ENCODE data around the gene CUTA. TPM values are rescaled to one million over a fixed set of nuclear protein-coding genes. Genes with fewer than 3 reads are reported as not detected.
A peak's percentile ranks its signal among the peaks of the same experiment; 100 is the strongest.
"Not testable (repeated sequence)": the region's sequence is repeated elsewhere in the genome, so short reads cannot be mapped to it uniquely, and the experiment has no call there.

The CUTA gene
- total RNA-seq, 1 donor, result 155 TPM

GRCh38 chr6:33377171-33377570 is 40.7 kb downstream of the CUTA start:
- no peak for TF ChIP-seq CTCF (IDR thresholded peaks at IDR 0.05; ENCODE audit: insufficient read depth, low read depth, low read length)
- H3K4me3 ChIP-seq (ENCODE audit: low read depth, low read length), result no peak overlapping the region
- DNase-seq (ENCODE audit: low read depth), result no peak

GRCh38 chr6:33375143-33375671 is 42.7 kb downstream of the CUTA start:
- DNase-seq (ENCODE audit: low read depth), result peak; percentile 93
- TF ChIP-seq CTCF (IDR thresholded peaks at IDR 0.05; ENCODE audit: insufficient read depth, low read depth, low read length), result no peak
- peak overlapping the region; percentile 9 for H3K4me3 ChIP-seq (ENCODE audit: low read depth, low read length)

GRCh38 chr6:33373960-33374910 is 43.7 kb downstream of the CUTA start:
- H3K4me3 ChIP-seq (ENCODE audit: low read depth, low read length), result no peak overlapping the region
- no peak for TF ChIP-seq CTCF (IDR thresholded peaks at IDR 0.05; ENCODE audit: insufficient read depth, low read depth, low read length)
- peak; percentile 28 for DNase-seq (ENCODE audit: low read depth)

- H3K4me3 ChIP-seq (ENCODE audit: low read depth, low read length), result no peak overlapping the region
- no peak for DNase-seq (ENCODE audit: low read depth)
- TF ChIP-seq CTCF (IDR thresholded peaks at IDR 0.05; ENCODE audit: insufficient read depth, low read depth, low read length), result no peak
Observed at GRCh38 chr6:33372526-33373123, 45.3 kb downstream of the CUTA start.

GRCh38 chr6:33371901-33372300 is 46.0 kb downstream of the CUTA start:
- not testable (repeated sequence) for DNase-seq (ENCODE audit: low read depth); H3K4me3 ChIP-seq (ENCODE audit: low read depth, low read length)

- not testable (repeated sequence) for DNase-seq (ENCODE audit: low read depth); H3K4me3 ChIP-seq (ENCODE audit: low read depth, low read length)
Observed at GRCh38 chr6:33367715-33368025, 50.2 kb downstream of the CUTA start.

- no peak for TF ChIP-seq CTCF (IDR thresholded peaks at IDR 0.05; ENCODE audit: insufficient read depth, low read depth, low read length)
- DNase-seq (ENCODE audit: low read depth), result no peak
- H3K4me3 ChIP-seq (ENCODE audit: low read depth, low read length), result no peak overlapping the region
Observed at GRCh38 chr6:33367009-33367714, 50.7 kb downstream of the CUTA start.

Small RNA genes lying within 50 kb of the gene (small RNA-seq; reads per million reads assigned to genes)
- gene RPL35AP4 (not detected), gene ZBTB9 (not detected)

Other genes starting within 250 kb of the CUTA start
- under 0.01 and 0.32 TPM in 2 replicates for gene COL11A2, start 225.6 kb downstream of the CUTA start, total RNA-seq
- 16.8 and 22.5 TPM in 2 replicates for gene RXRB, start 217.4 kb downstream of the CUTA start, total RNA-seq
- gene SLC39A7, start 217.2 kb downstream of the CUTA start, total RNA-seq, result 142 and 143 TPM in 2 replicates
- 4.2 and 4.7 TPM in 2 replicates for gene HSD17B8, start 213.5 kb downstream of the CUTA start, total RNA-seq
- 27.2 and 43.8 TPM in 2 replicates for gene RING1, start 209.6 kb downstream of the CUTA start, total RNA-seq
- 35.4 and 38.9 TPM in 2 replicates for gene VPS52, start 146.2 kb downstream of the CUTA start, total RNA-seq
- 1,877 and 2,083 TPM in 2 replicates for gene RPS18, start 146.0 kb downstream of the CUTA start, total RNA-seq
- gene B3GALT4, start 141.0 kb downstream of the CUTA start, total RNA-seq, result 2.6 and 5.5 TPM in 2 replicates
- gene WDR46, start 128.9 kb downstream of the CUTA start, total RNA-seq, result 99.7 and 108 TPM in 2 replicates
- 26.4 and 34.5 TPM in 2 replicates for gene PFDN6, start 128.5 kb downstream of the CUTA start, total RNA-seq
- gene RGL2, start 119.2 kb downstream of the CUTA start, total RNA-seq, result 13.0 and 23.2 TPM in 2 replicates
- 125 and 132 TPM in 2 replicates for gene TAPBP, start 104.0 kb downstream of the CUTA start, total RNA-seq
- 14.8 and 16.0 TPM in 2 replicates for gene ZBTB22, start 100.4 kb downstream of the CUTA start, total RNA-seq
- gene DAXX, start 95.1 kb downstream of the CUTA start, total RNA-seq, result 39.6 and 58.7 TPM in 2 replicates
- 20.0 and 34.5 TPM in 2 replicates for gene KIFC1, start 26.3 kb downstream of the CUTA start, total RNA-seq
- gene PHF1, start 7.1 kb downstream of the CUTA start, total RNA-seq, result 21.6 and 30.2 TPM in 2 replicates
- gene SYNGAP1, start 2.0 kb upstream of the CUTA start, total RNA-seq, result 6.4 and 7.8 TPM in 2 replicates
- 4.7 and 5.2 TPM in 2 replicates for gene ZBTB9, start 36.5 kb upstream of the CUTA start, total RNA-seq
- gene BAK1, start 162.2 kb upstream of the CUTA start, total RNA-seq, result 20.0 and 30.7 TPM in 2 replicates
- 15.1 and 20.6 TPM in 2 replicates for gene ITPR3, start 203.2 kb upstream of the CUTA start, total RNA-seq